BJ (cell line): ENCODE results near the gene GPR62. TPM values are rescaled to one million over a fixed set of nuclear protein-coding genes. Genes with fewer than 3 reads are reported as not detected.

Experiments
- CTCF ChIA-PET: fragments of 350-600 bp; formaldehyde crosslinking; extraction: SDS; loops from one replicate; lab custom pipeline; 2021; ENCODE audit warnings: antibody characterized with exemption, inconsistent platforms; lab: Yijun Ruan, JAX
- POLR2A ChIA-PET: fragments of 300-600 bp; sonication (Branson Sonifier 250); formaldehyde crosslinking; extraction: SDS; loops from one replicate; lab custom pipeline; 2021; ENCODE audit warnings: antibody characterized with exemption; lab: Charles Lee
- DNase-seq: peaks from one replicate; pipeline ENCODE4 v3.0.0-alpha.2; 2011; ENCODE audit warnings: low read depth
- H3K27me3 ChIP-seq: 2 replicates; pipeline ENCODE4 v1.6.0; 2011; ENCODE audit warnings: low read length; ENCODE audit not compliant: control insufficient read depth, insufficient read depth
- H3K36me3 ChIP-seq: 2 replicates; pipeline ENCODE4 v1.5.1; 2011; ENCODE audit warnings: low read length; ENCODE audit not compliant: control insufficient read depth, insufficient read depth
- H3K4me3 ChIP-seq: 2 replicates; pipeline ENCODE4 v1.5.1; 2011; ENCODE audit warnings: low read depth, mild to moderate bottlenecking, control low read depth, low read length
- polyA plus RNA-seq: library from polyadenylated mRNA; depleted of rRNA; stranded (reverse); fragments of >200 nt; gene quantifications from 2 replicates; pipeline ENCODE4 v1.2.3, GENCODE V29; 2011
- TF ChIP-seq, protein P1 (sequence below): IDR thresholded peaks from 2 replicates; pipeline ENCODE4 v1.5.1; 2011; ENCODE audit warnings: low read depth, mild to moderate bottlenecking, control low read depth, inconsistent platforms, low read length, moderate library complexity; ENCODE audit not compliant: insufficient read depth

The GPR62 gene
- polyA plus RNA-seq, 1 experiment = not detected

DNA sequence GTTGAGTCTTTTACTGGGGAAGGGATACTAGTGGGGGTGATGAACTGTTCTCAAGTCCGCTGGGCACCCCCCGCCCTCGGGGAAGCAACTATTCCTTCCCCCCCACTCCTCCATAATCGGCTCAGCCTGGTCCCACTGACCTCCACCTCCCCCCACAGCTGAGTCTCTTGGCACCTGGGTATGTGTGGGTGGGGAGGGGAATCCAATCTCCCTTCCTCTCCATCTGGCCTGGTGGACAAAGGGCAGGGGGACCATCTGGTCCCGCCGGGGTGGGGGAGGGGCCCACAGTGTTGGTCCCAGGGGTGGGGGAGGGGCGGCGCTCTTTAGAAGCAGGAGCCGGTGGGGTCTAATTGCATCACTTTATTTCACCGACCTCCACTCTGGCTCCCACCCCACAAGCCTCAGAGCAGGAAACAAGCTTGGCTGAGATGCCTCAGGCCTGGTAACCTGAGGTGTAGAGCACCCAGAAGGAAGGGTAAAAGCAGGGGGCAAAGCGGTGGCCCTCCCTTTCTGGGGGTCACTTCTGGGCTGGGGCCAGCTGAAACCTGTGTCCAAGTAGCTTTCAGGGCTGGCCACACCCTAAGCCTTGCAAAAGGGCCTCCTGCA lies 13.1 kb downstream of the GPR62 start:
- no peak for DNase-seq
- TF ChIP-seq, protein P1, sequence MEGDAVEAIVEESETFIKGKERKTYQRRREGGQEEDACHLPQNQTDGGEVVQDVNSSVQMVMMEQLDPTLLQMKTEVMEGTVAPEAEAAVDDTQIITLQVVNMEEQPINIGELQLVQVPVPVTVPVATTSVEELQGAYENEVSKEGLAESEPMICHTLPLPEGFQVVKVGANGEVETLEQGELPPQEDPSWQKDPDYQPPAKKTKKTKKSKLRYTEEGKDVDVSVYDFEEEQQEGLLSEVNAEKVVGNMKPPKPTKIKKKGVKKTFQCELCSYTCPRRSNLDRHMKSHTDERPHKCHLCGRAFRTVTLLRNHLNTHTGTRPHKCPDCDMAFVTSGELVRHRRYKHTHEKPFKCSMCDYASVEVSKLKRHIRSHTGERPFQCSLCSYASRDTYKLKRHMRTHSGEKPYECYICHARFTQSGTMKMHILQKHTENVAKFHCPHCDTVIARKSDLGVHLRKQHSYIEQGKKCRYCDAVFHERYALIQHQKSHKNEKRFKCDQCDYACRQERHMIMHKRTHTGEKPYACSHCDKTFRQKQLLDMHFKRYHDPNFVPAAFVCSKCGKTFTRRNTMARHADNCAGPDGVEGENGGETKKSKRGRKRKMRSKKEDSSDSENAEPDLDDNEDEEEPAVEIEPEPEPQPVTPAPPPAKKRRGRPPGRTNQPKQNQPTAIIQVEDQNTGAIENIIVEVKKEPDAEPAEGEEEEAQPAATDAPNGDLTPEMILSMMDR = no peak
- Histone ChIP-seq H3K4me3 (peak overlapping the region; percentile 45), H3K36me3 (no peaks in the 10 kb centered on the region; the same call in 1 of the 2 replicates), H3K27me3 (no peaks in the 10 kb centered on the region)
- ChIA-PET CTCF (interaction anchor here (2.4 to 4.0 kb wide), 2 partner anchors 14 to 26 kb away, joined by 9 to 32 read pairs; partner anchors contain the start of genes ACY1, PARP3 and RRP9), POLR2A (no interaction called here)

DNA sequence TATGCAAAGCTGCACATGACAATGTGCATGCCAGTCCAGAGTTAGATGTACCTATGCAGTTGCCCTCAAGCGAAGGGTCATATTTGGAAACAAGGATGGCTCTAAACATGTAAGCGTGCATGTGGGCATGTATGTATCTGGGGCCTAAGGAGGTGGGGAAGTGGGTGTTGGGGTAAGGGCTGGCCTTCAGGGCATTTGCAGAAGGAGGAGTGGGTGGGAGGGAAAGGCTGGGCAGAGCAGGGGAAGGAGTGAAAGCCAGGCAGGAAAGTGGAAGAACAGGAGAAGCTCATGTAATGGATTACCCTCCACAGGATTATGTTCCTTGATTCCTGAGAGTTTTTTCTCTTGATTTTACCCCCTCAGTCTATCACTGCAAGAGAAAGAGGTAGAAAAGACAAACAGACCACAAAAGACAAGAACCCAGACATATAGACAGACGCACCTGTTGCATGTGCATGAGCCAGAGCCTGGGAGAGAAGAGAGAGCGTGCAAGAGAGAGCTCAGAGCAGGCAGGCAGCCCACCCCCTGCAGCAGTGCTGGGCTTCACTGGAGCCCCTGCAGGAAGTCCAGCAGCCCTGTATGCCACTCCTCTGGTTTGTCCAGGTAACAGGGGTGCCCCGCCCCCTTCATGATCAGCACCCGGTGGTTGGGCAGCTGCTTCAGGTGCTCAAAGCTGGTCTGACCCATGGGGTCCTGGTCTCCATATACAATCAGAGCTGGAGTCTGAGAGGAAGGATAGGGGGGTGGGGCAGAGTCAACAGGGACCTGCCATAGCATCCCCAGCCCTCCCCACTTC lies 13.9 kb downstream of the GPR62 start:
- H3K36me3 ChIP-seq = no peaks in the 10 kb centered on the region; the same call in 1 of the 2 replicates
- ChIA-PET POLR2A (no interaction called here), CTCF (interaction anchor here (2.4 to 4.0 kb wide), 2 partner anchors 13 to 27 kb away, joined by 9 to 32 read pairs; partner anchors contain the start of genes ACY1, PARP3 and RRP9)
- H3K4me3 ChIP-seq = no peak overlapping the region
- H3K27me3 ChIP-seq = no peaks in the 10 kb centered on the region
- TF ChIP-seq, protein P1 = no peak
- DNase-seq = no peak

- H3K27me3 ChIP-seq = no peaks in the 10 kb centered on the region
- ChIA-PET CTCF (interaction anchor here (2.4 to 4.0 kb wide), 2 partner anchors 12 to 28 kb away, joined by 9 to 32 read pairs; partner anchors contain the start of genes ACY1, PARP3 and RRP9), POLR2A (no interaction called here)
- no peaks in the 10 kb centered on the region; the same call in 1 of the 2 replicates for H3K36me3 ChIP-seq
- H3K4me3 ChIP-seq = no peak overlapping the region
- DNase-seq = no peak
- TF ChIP-seq, protein P1 = no peak
Observed at GRCh38 chr3:51969841-51970240, 14.7 kb downstream of the GPR62 start.

DNA sequence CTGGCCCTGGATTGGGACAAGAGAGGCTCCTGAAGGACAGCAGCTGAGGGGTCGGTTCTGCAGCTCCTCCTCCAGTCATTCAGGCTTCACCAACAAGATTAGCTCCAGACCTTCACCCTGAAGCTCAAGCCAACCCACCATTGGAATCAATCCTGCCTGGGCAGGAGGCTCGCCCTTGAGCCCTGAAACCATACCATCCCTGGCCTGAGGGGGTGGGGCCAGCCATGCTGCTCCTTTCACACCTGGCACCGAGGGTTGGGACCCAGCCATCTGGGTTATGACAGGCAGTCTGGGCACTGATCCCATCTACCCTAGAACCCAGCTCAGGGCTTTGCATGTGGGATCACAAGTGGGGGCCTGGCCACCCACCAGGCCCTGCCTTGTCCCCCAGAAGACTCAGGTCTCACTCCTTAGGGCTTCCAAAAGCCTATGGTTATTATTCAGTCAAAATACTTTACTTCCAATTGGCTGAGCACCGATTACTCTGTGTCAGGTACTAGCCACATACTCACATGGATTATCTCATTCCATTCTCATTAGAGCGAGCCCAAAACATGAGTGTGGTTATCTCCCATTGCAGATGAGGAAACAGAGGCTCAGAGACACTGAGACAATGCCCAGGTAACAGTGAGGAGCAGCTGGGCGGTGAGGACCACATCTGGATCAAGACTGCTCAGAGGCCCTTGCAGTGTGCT lies 15.6 kb downstream of the GPR62 start:
- POLR2A ChIA-PET = no interaction called here
- TF ChIP-seq, protein P1 = no peak
- Histone ChIP-seq H3K27me3 (no peaks in the 10 kb centered on the region), H3K36me3 (no peaks in the 10 kb centered on the region; the same call in 1 of the 2 replicates), H3K4me3 (no peak overlapping the region)
- DNase-seq = no peak
- CTCF ChIA-PET = interaction anchor here (4.0 kb wide), 1 partner anchor 29 kb away, joined by 32 read pairs; the partner anchor contains the start of genes PARP3 and RRP9
